HUDEP-2 (cell line): Measurements from ENCODE around the gene KRR1.
A peak's percentile ranks its signal among the peaks of the same experiment; 100 is the strongest.
"Not testable (repeated sequence)": the region's sequence is repeated elsewhere in the genome, so short reads cannot be mapped to it uniquely, and the experiment has no call there.

Source experiments
- DNase-seq, 76 experiments: peaks; one replicate each; lab custom pipeline; 2025; ENCODE audit not compliant: unreplicated experiment in 76 of 76; lab: John Stamatoyannopoulos, UW

The KRR1 gene

GRCh38 chr12:75526655-75527511, 15.5 kb upstream of the KRR1 start:
- peak in 9 of 76 experiments; percentile 8 to 29 (median 13) for DNase-seq

DNA sequence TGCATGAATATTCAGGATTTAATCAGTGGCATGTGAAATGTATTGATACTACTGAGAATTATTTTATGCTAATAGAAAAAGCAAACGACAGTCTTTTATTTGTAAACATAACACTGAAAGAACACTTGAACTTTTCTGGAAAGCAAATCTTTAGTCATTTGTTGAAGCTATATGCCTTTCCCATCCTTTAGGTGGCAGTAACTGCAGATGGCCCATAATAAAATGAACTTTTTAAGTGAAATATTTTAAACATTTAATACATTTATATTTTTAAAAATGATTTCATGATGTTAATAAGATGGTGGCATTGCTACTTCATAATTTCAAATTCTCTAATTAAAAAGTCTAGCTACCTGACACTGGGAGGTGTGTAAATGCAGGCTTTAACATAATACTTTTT, 13.9 kb upstream of the KRR1 start:
- no peak for DNase-seq

- not testable (repeated sequence) for DNase-seq
These were observed 10.7 kb upstream of the KRR1 start for GRCh38 chr12:75522124-75522523.

DNA sequence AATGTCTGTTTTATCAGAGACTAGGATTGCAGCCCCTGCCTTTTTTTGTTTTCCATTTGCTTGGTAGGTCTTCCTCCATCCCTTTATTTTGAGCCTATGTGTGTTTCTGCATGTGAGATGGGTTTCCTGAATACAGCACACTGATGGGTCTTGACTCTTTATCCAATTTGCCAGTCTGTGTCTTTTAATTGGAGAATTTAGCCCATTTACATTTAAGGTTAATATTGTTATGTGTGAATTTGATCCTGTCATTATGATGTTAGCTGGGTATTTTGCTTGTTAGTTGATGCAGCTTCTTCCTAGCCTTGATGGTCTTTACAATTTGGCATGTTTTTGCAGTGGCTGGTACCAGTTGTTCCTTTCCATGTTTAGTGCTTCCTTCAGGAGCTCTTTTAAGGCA, 9.8 kb upstream of the KRR1 start:
- DNase-seq, result not testable (repeated sequence)

- no peak for DNase-seq
These were observed 1.8 kb downstream of the KRR1 start for GRCh38 chr12:75509621-75510020.

DNA sequence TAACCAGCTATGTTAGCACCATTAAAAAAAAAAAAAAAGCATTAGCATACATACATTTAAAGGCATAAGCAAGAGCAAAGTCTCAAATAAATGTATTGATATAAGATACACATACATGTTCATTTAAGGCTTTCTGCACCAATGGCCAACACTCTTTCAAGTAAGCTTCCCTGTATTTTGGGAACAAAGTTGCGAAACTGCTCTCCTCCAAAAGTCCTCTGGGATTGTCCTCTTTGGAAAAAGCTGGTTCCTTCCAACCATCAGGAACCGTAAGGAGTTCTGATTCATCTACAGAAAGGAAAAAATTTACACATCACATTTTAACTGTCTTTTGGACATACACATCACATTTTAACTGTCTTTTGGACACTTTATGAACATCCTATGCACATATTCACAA, 3.2 kb downstream of the KRR1 start:
- DNase-seq, result no peak

GRCh38 chr12:75507086-75507485, 4.3 kb downstream of the KRR1 start:
- no peak for DNase-seq

DNA sequence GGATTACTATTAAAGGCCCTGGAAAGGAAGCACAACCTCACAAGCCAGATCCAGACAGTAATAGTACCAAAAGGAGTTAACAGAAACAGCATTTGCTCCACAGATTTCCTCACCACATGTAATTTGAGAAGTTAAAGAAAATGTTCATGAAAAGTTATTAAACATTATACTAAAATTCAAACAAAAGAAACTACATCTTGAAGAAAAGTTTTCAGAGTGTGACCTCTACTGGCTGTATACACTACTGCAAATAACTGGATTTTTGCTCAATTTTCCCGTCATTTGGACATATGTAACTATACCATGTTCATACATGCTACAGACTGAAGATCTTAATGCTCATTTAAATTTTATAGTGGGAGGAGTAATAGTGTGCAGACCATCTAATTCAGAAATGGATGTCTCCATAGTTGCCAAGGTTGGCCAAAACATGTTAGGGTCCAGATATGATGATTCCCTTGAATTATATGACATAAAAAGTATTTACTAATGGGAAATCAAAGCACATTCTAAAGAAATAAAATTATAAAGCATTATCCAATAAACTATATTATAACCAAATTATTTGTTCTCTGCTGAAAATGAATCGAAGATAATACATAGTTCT, 5.6 kb downstream of the KRR1 start:
- DNase-seq, result peak in 2 of 76 experiments; percentile 2 to 8

- DNase-seq, result no peak
These were observed 7.5 kb downstream of the KRR1 start for GRCh38 chr12:75503866-75504265.

DNA sequence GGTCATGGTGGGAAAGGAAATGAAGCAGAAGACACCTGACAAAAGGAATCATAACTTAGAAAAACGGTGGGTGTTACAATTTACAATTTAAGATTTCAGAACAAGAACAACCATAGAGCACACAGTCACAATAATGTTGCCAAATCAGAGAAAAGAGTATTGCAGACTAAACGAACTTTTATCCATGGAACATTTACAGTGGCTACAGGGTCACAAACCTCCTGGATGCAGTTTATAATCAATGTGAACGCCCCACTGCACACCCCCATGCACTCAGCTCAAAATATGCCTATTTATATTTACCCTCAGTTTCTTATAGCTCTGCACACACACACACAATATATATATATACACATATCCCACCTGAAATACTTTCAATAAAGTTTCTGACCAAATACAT, 8.0 kb downstream of the KRR1 start:
- DNase-seq, result no peak

GRCh38 chr12:75491169-75491568, 20.2 kb downstream of the KRR1 start:
- no peak for DNase-seq

- no peak for DNase-seq
These were observed 21.7 kb downstream of the KRR1 start for GRCh38 chr12:75489613-75490210.

DNA sequence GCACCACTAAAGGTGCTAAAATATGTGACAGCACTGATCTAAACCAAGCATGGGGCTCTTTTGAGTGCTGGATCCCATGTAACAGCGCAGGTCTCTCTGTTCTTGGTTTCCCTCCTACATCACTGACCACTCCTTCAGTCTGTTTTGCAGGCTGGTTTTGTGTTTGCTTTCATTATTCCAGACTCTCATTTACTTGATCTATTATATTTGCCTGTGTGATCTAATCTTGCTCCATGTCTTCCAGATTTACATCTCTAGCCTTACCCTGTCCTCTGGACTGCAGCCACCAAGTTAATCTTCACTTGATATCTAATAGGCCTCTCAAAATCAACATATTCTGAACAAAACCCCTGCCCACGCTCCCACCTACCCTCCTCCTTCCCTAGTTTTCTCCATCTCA, 22.2 kb downstream of the KRR1 start:
- no peak for DNase-seq

DNA sequence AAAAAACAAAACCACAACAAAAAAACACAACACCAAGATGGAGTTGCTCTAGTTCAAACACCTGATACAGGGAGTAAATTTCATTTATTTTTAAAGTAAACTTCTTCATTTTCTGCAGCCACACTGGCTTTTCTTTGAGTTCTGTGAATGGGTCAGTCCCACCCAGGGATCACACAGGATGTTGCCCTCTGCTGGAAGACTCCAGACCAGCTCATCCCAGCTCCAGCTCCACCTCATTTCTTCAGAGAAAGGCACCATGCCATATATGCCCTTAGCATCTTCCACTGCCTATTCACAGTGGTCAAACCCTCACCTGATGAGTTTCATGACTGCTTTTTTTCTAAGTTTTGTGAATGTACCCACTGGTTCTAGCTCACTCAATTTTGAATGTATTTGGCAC, 22.9 kb downstream of the KRR1 start:
- peak in 18 of 76 experiments; percentile 1 to 33 (median 8) for DNase-seq

DNA sequence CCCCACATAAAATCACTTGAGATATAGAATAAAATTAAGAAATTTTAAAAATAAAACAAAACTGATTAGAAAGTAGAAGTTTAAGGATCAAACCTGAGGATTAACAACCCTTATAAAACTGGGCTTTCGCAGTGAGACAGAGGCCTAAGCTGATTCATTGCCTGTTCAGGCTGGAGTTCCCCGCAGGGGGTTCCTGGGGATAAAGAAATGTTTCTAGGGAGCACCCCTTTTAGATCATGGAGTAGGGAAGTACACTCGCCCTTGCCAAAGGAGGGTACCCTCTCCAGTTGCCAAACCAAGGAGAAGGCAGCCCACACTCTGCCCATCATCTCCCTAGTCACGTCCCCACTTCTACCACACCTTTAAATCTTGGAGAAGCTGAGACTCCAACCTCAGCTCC, 24.1 kb downstream of the KRR1 start:
- DNase-seq, result no peak

- not testable (repeated sequence) for DNase-seq
These were observed 27.0 kb downstream of the KRR1 start for GRCh38 chr12:75484450-75484849.

- DNase-seq, result no peak
These were observed 28.0 kb downstream of the KRR1 start for GRCh38 chr12:75483431-75483830.

DNA sequence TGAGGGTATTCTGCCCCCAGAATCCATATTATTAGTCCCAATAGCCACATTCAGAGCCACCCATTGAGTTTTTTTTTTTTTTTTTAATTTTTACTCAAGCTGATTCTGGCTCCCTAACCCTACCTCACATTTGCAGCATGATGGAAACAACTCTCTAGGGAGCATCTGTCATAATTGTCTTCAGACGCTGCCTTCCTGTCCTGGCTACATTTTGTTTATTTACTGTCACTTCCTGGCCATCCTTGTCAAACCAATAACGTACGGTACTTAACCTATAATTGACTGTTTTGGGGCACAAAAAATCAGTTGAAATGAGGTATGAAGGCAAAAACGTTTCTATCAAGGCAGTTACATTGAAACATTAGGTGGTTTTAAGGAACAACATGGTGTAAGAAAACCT, 28.8 kb downstream of the KRR1 start:
- no peak for DNase-seq

DNA sequence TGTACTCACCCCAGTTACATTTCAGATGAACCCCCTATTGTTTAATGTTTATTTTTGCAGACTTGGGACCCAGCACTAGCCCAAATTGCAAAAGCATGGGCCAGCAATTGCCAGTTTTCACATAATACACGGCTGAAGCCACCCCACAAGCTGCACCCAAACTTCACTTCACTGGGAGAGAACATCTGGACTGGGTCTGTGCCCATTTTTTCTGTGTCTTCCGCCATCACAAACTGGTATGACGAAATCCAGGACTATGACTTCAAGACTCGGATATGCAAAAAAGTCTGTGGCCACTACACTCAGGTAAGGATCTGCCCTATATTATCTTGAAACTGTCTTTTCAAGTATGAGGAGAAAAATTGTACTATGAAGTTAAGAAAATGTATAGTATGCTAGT, 29.6 kb downstream of the KRR1 start:
- DNase-seq, result no peak

DNA sequence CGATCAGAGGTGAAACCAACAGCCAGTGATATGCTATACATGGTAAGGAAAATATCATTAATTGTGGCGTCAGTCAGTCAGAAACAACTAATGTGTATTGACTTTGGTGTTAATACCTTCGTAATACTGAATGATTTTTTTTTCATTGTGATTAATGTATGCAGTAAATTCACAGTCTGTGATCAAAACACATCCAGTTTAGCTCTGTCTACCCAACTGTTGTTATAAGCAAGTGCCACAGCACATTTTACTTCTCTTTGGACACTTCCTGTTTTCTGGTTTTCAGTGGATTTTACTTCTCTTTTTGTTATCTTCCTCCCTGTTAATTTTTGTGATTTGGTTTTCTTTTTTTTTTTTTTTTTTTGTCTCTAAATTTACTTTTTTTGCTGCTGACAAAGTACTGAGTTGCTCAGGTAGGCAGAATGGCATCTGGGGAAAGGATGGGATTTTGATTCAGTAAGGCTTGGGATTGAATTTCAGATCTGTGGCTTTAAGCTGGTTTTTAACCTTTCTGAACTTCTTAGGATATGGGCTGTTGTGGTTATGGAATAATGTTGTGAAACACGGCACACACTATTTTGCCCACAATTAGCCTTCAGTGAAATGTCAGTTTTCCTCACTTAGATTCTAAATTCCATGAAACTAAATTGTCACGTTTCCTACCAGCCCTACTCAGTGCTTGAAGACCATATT, 30.2 kb downstream of the KRR1 start:
- peak in 1 of 76 experiments; percentile 7 for DNase-seq

DNA sequence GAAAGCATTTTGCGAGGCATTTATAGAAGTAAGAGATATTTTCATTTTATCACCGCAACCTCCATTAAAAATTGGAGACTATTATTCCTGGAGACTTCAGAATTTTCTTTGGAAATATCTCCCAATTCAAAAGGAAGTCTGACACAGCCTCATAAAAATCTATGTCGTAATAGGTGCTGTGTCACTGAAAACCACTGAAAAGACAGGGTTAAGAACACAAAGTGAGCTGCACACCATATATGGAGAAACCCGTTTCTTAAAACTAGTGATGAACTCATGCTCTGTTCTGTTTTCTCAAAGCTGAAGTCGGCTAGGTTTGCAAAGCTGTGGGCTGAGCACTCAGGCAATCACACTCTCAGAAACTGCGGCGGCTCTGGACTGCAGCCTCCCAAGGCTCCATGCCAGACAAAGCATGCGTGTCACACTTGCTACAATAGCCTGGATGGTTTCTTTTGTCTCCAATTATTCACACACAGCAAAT, 30.9 kb downstream of the KRR1 start, which contains the start of gene GLIPR1:
TSS of gene GLIPR1 (plus strand) at position 287 of the 481 bp plus-strand sequence. CDS start at position 413, 126 bp downstream.
- peak in 6 of 76 experiments; percentile 1 to 35 (median 6) for DNase-seq
